Right kidney (tissue), 1 donor: ENCODE results near the gene BMPR2.
A peak's percentile ranks its signal among the peaks of the same experiment; 100 is the strongest.
"Not testable (repeated sequence)": the region's sequence is repeated elsewhere in the genome, so short reads cannot be mapped to it uniquely, and the experiment has no call there.

Source experiments
- DNase-seq: peaks from one replicate; pipeline ENCODE4 v3.0.0-alpha.2; 2016

The BMPR2 gene

GRCh38 chr2:202530038-202530437, 153.9 kb downstream of the BMPR2 start:
- DNase-seq = no peak

GRCh38 chr2:202535290-202535689, 159.2 kb downstream of the BMPR2 start:
- DNase-seq = not testable (repeated sequence)

GRCh38 chr2:202541137-202541536, 165.0 kb downstream of the BMPR2 start:
- no peak for DNase-seq

GRCh38 chr2:202542142-202542541, 166.0 kb downstream of the BMPR2 start:
- no peak for DNase-seq

- DNase-seq = no peak
Measured at GRCh38 chr2:202545523-202545922, 169.4 kb downstream of the BMPR2 start.

- no peak for DNase-seq
Measured at GRCh38 chr2:202545931-202546330, 169.8 kb downstream of the BMPR2 start.

GRCh38 chr2:202546499-202547141, 170.5 kb downstream of the BMPR2 start:
- DNase-seq = not testable (repeated sequence)

GRCh38 chr2:202548240-202548639, 172.1 kb downstream of the BMPR2 start:
- DNase-seq = no peak

GRCh38 chr2:202551000-202551399, 174.9 kb downstream of the BMPR2 start:
- DNase-seq = not testable (repeated sequence)

- no peak for DNase-seq
Measured at GRCh38 chr2:202555356-202555755, 179.2 kb downstream of the BMPR2 start.

GRCh38 chr2:202560200-202560599, 184.1 kb downstream of the BMPR2 start:
- no peak for DNase-seq

GRCh38 chr2:202564226-202564625, 188.1 kb downstream of the BMPR2 start:
- no peak for DNase-seq

- no peak for DNase-seq
Measured at GRCh38 chr2:202566286-202566685, 190.2 kb downstream of the BMPR2 start.

- DNase-seq = no peak
Measured at GRCh38 chr2:202574541-202574940, 198.4 kb downstream of the BMPR2 start.

- DNase-seq = not testable (repeated sequence)
Measured at GRCh38 chr2:202575194-202575593, 199.1 kb downstream of the BMPR2 start.

GRCh38 chr2:202577250-202578183, 201.4 kb downstream of the BMPR2 start:
- no peak for DNase-seq

- not testable (repeated sequence) for DNase-seq
Measured at GRCh38 chr2:202582846-202583245, 206.7 kb downstream of the BMPR2 start.

- DNase-seq = no peak
Measured at GRCh38 chr2:202583709-202584219, 207.6 kb downstream of the BMPR2 start.

- peak; percentile 69 for DNase-seq
Measured at GRCh38 chr2:202588647-202589581, 212.8 kb downstream of the BMPR2 start.

- DNase-seq = no peak
Measured at GRCh38 chr2:202589582-202589949, 213.4 kb downstream of the BMPR2 start.

- no peak for DNase-seq
Measured at GRCh38 chr2:202592566-202592965, 216.4 kb downstream of the BMPR2 start.

- DNase-seq = no peak
Measured at GRCh38 chr2:202599105-202599504, 223.0 kb downstream of the BMPR2 start.
